ENCODE data around the gene ODF2.

ODF2 gene

DNA sequence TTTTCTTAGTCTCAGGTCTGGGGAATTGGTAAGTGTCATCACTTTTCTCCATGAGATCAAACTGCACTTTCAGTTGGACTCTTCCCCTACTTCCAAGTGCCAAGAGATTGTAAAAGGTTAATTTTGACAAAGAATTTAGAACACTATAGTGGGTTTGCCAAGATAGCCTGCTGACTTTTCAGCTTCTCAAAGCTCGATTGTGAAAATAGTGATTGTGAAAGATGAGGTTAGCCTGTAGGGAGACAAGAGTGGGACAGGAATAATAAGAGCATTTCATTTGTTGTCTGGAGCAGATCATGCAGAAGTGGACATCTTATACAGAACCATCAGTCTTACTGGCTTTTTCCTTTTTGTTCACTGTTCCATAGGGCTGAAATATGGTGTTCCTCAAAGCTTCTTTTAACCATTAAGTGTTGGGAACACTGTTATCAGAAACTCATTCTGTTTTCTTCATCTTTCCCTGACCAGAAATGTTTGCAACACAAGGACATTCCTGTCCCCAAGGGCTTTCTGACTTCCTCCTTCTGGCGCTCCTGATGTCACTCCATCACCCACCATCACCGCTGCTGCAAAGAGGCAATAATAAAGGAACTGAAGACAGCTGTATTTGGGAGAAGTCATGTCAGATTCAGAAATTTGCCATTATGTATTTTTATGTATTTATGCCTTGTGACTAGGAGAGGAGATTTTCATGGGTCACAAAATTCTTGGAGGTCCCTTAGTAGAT is 85.0 kb downstream of the ODF2 start:
- no peak for DNase-seq

DNA sequence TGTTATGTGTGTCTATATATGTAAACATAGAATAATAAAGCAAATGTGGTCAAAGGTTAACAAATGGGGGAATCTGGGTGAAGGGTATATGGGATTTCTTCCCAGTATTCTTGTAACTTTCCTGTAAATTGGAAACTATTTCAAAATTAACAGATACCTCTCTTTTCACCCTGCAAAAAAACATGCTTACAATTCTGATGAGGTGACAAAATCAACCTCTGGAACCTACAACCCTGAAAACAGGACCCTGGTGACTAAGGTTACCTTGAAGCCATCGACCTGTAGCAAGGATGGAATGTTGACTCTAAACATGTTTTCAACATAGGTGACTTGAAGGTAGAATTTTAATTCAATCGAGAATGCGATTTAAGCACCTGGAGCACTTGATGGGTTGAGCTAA is 90.7 kb downstream of the ODF2 start:
- DNase-seq, result no peak

DNA sequence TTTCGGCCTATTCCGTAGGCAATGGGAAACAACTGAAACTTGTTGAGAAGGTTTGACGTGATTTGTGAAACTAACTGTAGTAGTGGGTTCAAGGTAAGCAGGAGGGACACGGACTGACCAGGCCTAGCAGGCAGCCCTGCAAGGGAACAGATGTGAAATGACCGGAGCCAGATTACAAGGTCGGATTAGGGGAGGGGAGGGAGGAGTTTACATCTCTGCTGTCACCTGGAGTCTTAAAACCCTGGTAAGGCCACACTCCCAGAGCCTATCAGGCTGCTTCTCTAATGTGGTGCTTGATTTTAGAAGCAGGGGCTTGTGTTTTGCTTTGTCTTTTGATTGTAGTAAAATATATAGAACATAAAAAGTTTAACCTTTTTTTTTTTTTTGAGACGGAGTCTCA is 93.1 kb downstream of the ODF2 start:
- DNase-seq, result no peak

GRCh38 chr9:128550226-128550625 is 94.4 kb downstream of the ODF2 start:
- DNase-seq, result no peak

Data from CD4-positive, alpha-beta T cell treated with Interleukin-4 for 1 hour (primary cell).